Progenitor cell of endocrine pancreas (in vitro differentiated cells): ENCODE measurements around the gene VIPR2. TPM values are rescaled to one million over a fixed set of nuclear protein-coding genes. Genes with fewer than 3 reads are reported as not detected.
A peak's percentile ranks its signal among the peaks of the same experiment; 100 is the strongest.

ENCODE experiments used
- DNase-seq: peaks from one replicate; pipeline ENCODE4 v3.0.0; 2021; ENCODE audit warnings: low spot score; ENCODE audit not compliant: unreplicated experiment
- H3K27ac Mint-ChIP-seq: 2 replicates; pipeline ENCODE4 v1.8.0; 2021; ENCODE audit warnings: mild to moderate bottlenecking, moderate library complexity, mixed read lengths
- H3K27me3 Mint-ChIP-seq: 2 replicates; pipeline ENCODE4 v1.8.0; 2021; ENCODE audit warnings: mixed read lengths
- H3K36me3 Mint-ChIP-seq: 2 replicates; pipeline ENCODE4 v1.8.0; 2022; ENCODE audit warnings: mixed read lengths; ENCODE audit not compliant: insufficient read depth
- H3K4me1 Mint-ChIP-seq: 2 replicates; pipeline ENCODE4 v1.8.0; 2021; ENCODE audit warnings: low read depth, mixed read lengths
- H3K4me3 Mint-ChIP-seq: 2 replicates; pipeline ENCODE4 v1.8.0; 2021; ENCODE audit warnings: low read depth, mild to moderate bottlenecking, moderate library complexity, mixed read lengths
- H3K9me3 Mint-ChIP-seq: 2 replicates; pipeline ENCODE4 v1.8.0; 2021; ENCODE audit warnings: low read depth, mixed read lengths
- total RNA-seq: library from RNA; stranded (reverse); gene quantifications from 2 replicates; pipeline ENCODE4 v1.2.1, GENCODE V29; 2021
- TF ChIP-seq, protein P1 (sequence below): fragments of 200-600 bp; sonication (generic); IDR thresholded peaks from one replicate; pipeline ENCODE4 v1.5.0; 2021; ENCODE audit warnings: antibody characterized with exemption, mild to moderate bottlenecking; ENCODE audit not compliant: unreplicated experiment

The VIPR2 gene
- total RNA-seq, 1 donor from 2014 or later, result 0.36 TPM

DNA sequence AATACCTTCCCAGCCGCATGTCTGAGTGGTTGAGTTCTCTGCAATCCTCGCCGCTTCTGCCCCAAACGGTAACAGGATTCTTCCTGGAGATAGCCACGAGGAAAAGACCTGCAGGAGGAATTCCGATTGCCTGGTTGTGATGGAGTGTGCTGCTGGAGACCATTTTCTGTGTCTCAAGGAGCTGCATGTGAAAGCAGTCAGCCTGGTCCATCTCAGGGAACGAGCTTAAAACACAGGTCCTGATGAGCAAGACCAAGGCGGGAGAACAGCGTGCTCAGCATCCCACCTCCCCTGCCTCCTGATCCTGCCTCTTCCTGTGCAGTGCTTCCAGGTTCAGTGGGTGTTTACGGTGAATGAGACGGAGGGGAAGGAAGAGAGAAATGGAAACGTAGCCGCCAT lies 26.5 kb downstream of the VIPR2 start:
- Mint-ChIP-seq H3K9me3 (no peaks in the 10 kb centered on the region), H3K4me3 (no peak overlapping the region), H3K27ac (no peak overlapping the region), H3K4me1 (peaks cover 13% of the 10 kb centered on the region), H3K27me3 (peaks cover 38% of the 10 kb centered on the region), H3K36me3 (no peaks in the 10 kb centered on the region)
- TF ChIP-seq, protein P1, sequence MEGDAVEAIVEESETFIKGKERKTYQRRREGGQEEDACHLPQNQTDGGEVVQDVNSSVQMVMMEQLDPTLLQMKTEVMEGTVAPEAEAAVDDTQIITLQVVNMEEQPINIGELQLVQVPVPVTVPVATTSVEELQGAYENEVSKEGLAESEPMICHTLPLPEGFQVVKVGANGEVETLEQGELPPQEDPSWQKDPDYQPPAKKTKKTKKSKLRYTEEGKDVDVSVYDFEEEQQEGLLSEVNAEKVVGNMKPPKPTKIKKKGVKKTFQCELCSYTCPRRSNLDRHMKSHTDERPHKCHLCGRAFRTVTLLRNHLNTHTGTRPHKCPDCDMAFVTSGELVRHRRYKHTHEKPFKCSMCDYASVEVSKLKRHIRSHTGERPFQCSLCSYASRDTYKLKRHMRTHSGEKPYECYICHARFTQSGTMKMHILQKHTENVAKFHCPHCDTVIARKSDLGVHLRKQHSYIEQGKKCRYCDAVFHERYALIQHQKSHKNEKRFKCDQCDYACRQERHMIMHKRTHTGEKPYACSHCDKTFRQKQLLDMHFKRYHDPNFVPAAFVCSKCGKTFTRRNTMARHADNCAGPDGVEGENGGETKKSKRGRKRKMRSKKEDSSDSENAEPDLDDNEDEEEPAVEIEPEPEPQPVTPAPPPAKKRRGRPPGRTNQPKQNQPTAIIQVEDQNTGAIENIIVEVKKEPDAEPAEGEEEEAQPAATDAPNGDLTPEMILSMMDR, result no peak
- DNase-seq, result no peak

DNA sequence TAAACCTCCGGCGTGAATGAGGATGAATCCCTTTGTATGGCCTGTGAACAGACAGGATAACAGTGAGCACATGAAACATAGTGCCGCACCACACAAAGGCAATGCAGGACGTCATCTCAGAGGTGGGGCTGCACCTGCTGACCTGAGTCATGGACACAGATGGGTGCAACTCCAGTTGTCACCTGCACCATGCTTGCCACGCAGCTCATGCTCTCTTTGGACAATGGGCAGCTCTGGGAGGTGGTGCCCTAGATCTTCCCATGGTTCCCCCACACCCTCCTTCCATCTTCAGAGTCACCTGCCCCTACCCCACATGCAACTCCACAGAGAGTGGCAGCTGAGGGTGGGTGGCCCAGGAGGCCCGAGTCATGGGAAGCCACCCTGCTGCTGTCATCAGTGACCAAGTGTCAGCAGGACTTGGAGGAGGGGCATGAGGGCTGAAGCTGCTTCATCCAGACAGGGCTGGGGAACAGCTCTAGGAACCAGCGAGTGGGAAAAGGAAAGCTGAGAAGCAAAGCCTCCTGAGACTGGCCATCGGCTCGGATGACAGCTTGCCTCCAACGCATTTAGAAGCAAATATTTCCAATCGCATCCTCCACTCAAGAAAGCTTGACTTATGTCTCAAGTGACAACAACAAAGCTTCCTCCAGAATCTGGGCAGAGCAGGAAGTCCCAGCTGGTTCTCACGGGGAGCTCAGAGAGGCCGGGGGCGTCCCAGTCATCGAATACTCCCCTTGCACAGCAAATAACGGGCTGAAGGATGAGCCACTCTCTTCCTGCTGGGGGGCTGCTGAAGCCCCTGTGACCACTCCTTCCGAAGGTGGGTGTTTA lies 27.1 kb downstream of the VIPR2 start:
- Mint-ChIP-seq H3K27ac (no peak overlapping the region), H3K36me3 (no peaks in the 10 kb centered on the region), H3K9me3 (no peaks in the 10 kb centered on the region), H3K4me1 (peaks cover 14% of the 10 kb centered on the region), H3K4me3 (no peak overlapping the region), H3K27me3 (peaks cover 43% of the 10 kb centered on the region)
- TF ChIP-seq, protein P1, result no peak
- no peak for DNase-seq

DNA sequence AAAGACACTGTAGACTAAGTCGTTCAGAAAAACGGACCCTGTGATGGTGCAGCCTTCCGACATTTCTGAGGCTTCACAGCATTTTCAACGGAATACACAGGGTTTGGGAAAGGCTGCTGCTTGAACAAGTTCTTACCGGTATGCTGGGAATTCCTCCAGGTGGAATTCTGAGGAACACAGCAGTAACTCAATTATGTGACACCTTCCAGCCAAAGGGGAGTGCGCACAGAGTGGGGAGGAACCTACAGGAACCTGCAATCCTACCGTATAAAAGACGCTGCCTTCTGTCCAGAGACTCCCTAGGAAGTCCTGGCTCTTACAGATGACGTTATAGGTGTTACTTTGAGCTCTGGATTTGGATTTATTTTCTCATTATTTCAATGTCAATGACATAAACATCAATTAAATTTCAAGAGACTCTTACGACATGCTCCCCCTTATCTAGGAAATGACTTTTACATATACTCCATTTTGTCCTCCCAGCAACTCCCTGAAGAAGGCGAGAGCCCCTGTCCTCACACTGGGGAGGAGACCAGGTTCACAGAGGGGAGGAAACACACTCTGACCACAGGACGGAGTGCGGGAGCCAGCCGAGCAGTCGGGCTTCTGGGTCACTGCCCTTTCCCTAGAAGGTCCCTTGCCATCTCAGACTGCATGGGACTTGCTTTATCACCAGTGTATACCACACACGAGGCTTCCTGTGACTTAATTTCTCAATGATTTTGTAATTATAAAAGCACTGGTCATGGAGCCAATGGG lies 27.9 kb downstream of the VIPR2 start:
- Mint-ChIP-seq H3K27me3 (peaks cover 48% of the 10 kb centered on the region), H3K9me3 (no peaks in the 10 kb centered on the region), H3K4me1 (peaks cover 14% of the 10 kb centered on the region), H3K4me3 (no peak overlapping the region), H3K36me3 (no peaks in the 10 kb centered on the region), H3K27ac (no peak overlapping the region)
- TF ChIP-seq, protein P1, result no peak
- DNase-seq, result no peak

DNA sequence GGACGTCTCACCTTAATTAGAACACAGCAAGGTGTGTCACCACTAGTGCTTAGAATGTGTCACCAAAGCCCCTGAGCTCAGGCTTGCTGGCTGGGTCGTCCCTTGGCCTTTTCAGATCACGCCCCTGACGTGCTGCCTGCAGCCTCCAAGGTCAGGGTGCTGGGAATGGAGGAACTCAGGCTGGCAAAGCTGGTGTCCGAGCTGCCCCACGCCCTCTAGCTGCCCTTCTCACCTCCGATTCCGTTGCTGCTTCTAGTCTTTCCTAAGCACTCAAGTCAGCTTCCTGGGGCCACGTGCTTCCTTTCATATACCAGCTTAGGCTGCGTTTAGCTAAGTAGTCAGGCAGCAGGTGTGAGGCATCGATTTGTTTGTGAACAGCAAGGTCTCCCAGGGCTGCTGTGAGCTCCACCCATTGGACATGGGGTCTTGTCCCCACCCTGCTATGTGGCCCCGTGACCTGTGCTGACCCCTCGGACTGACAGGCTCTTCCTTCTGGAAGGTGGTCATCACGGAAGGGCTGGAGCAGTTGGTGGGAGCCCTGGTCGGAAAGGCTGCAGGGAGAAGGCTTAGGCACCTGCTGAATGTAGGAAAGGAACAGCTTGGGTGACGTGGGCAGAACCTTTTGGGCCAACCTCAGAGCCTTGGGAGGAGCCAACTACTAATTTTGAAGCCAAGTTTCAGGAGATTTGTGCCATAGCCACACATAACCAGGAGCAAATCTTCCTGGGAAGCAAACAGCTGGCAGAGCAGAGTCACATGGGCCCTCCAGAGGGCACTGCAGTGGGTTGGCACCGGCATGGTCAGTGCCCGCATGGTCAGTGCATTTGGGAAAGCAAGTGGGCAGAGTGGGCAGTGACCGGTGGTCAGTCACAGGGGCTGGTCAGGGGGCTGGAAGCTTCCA lies 28.8 kb downstream of the VIPR2 start:
- no peaks in the 10 kb centered on the region for H3K9me3 Mint-ChIP-seq
- DNase-seq, result no peak
- TF ChIP-seq, protein P1, result no peak
- H3K27me3 Mint-ChIP-seq, result peaks cover 50% of the 10 kb centered on the region
- H3K36me3 Mint-ChIP-seq, result no peaks in the 10 kb centered on the region
- no peak overlapping the region for H3K4me3 Mint-ChIP-seq
- no peak overlapping the region for H3K27ac Mint-ChIP-seq
- H3K4me1 Mint-ChIP-seq, result peaks cover 14% of the 10 kb centered on the region

DNA sequence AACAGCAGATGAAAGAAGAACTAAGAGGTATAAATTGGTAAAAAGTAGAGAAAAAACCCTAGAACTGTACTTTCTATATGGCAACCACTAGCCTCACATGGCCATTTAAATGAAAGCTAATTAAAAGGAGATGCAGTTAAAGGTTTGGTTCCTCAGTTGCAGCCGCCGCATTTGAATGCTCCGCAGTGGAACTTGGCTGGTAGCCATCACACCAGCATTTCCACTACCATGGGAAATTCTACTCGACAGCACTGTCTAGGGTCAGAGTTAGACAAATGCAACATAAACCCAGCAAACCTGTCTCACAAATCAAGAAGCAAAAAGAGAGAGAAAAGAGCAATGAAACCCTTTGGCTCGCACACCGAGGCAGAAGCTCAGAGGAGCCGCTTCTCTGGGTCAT lies 29.7 kb downstream of the VIPR2 start:
- peaks cover 14% of the 10 kb centered on the region for H3K4me1 Mint-ChIP-seq
- peaks cover 51% of the 10 kb centered on the region for H3K27me3 Mint-ChIP-seq
- H3K9me3 Mint-ChIP-seq, result no peaks in the 10 kb centered on the region
- H3K4me3 Mint-ChIP-seq, result no peak overlapping the region
- DNase-seq, result no peak
- H3K27ac Mint-ChIP-seq, result peak overlapping the region; percentile 6
- TF ChIP-seq, protein P1, result no peak
- no peaks in the 10 kb centered on the region for H3K36me3 Mint-ChIP-seq
